A673 (cell line): ENCODE data around the gene PLEKHG4. TPM values are rescaled to one million over a fixed set of nuclear protein-coding genes. Genes with fewer than 3 reads are reported as not detected.

Experiments used
- BruUV-seq: library from RNA; stranded (reverse); fragments of 400-500 nt; replicated peaks from 2 replicates; lab custom pipeline; 2021; lab: Mats Ljungman, UMichigan
- CTCF ChIA-PET: fragments of 300-600 bp; sonication (Branson Sonifier 250); formaldehyde crosslinking; loops from one replicate; lab custom pipeline; 2022; ENCODE audit warnings: antibody characterized with exemption; lab: Charles Lee
- POLR2A ChIA-PET: fragments of 300-600 bp; sonication (Branson Sonifier 250); formaldehyde crosslinking; loops from one replicate; lab custom pipeline; 2022; ENCODE audit warnings: antibody characterized with exemption; ENCODE audit not compliant: low non-redundant PET; lab: Charles Lee
- DNase-seq: peaks from one replicate; pipeline ENCODE4 v3.0.0-alpha.2; 2015; ENCODE audit warnings: low spot score
- H3K27ac ChIP-seq: fragments of 200-600 bp; sonication (generic); 2 replicates; pipeline ENCODE4 v1.5.1; 2016; ENCODE audit warnings: mixed run types, low read depth, mild to moderate bottlenecking, mixed read lengths, antibody characterized with exemption, low read length; ENCODE audit not compliant: poor library complexity, severe bottlenecking
- H3K27me3 ChIP-seq: fragments of 200-600 bp; sonication (generic); replicated peaks from 2 replicates; pipeline ENCODE4 v1.6.1; 2017; ENCODE audit warnings: mixed run types, low read depth, mild to moderate bottlenecking, mixed read lengths, antibody characterized with exemption, low read length; ENCODE audit not compliant: insufficient read depth, poor library complexity
- H3K36me3 ChIP-seq: fragments of 200-600 bp; sonication (generic); 2 replicates; pipeline ENCODE4 v1.6.1; 2016; ENCODE audit warnings: mixed run types, mild to moderate bottlenecking, mixed read lengths, antibody characterized with exemption, low read length; ENCODE audit not compliant: insufficient read depth, poor library complexity, severe bottlenecking
- H3K4me1 ChIP-seq: fragments of 200-600 bp; sonication (generic); 2 replicates; pipeline ENCODE4 v1.6.1; 2017; ENCODE audit warnings: mixed run types, mild to moderate bottlenecking, mixed read lengths, antibody characterized with exemption, low read length; ENCODE audit not compliant: insufficient read depth, poor library complexity, severe bottlenecking
- H3K4me3 ChIP-seq: fragments of 200-600 bp; sonication (generic); 2 replicates; pipeline ENCODE4 v1.5.1; 2016; ENCODE audit warnings: low read depth, mixed run types, mild to moderate bottlenecking, mixed read lengths, low read length; ENCODE audit not compliant: poor library complexity, severe bottlenecking
- H3K9me3 ChIP-seq: fragments of 200-600 bp; sonication (generic); 2 replicates; pipeline ENCODE4 v1.6.1; 2016; ENCODE audit warnings: mixed run types, low read depth, mild to moderate bottlenecking, mixed read lengths, antibody characterized with exemption, low read length; ENCODE audit not compliant: poor library complexity, severe bottlenecking
- CTCF ChIP-seq: fragments of 300-800, 200-600 bp; sonication (generic); conservative IDR thresholded peaks from 2 replicates; pipeline ENCODE4 v1.5.1; 2017; ENCODE audit warnings: low read depth, mild to moderate bottlenecking, antibody characterized with exemption, low read length, moderate library complexity, mixed read lengths
- EZH2 ChIP-seq: fragments of 200-600 bp; sonication (generic); IDR thresholded peaks from 2 replicates; pipeline ENCODE4 v1.6.1; 2017; ENCODE audit warnings: borderline replicate concordance, low read depth, mild to moderate bottlenecking, mixed read lengths, antibody characterized with exemption, low read length; ENCODE audit not compliant: poor library complexity, severe bottlenecking
- intact Hi-C: fragments of 100-400 bp; cut with micrococcal nuclease; formaldehyde crosslinking; loops from one replicate; pipeline ENCODE4 v1.10.0; 2022; ENCODE audit not compliant: unreplicated experiment
- total RNA-seq: library from RNA; stranded (reverse); gene quantifications from 2 replicates; pipeline ENCODE4 v1.2.3, GENCODE V29; 2021

PLEKHG4 gene
- total RNA-seq, 1 experiment from 2014 or later: 5.8 TPM

- no peaks in the 10 kb centered on the region for H3K27me3 ChIP-seq
- TF ChIP-seq EZH2 (no peak), CTCF (no peak)
- no peaks in the 10 kb centered on the region for H3K36me3 ChIP-seq
- DNase-seq: no peak
- peak overlapping the region; percentile 69 for H3K4me3 ChIP-seq
- no peak overlapping the region for H3K27ac ChIP-seq
- H3K4me1 ChIP-seq: no peaks in the 10 kb centered on the region
- ChIA-PET POLR2A (no interaction called here), CTCF (no interaction called here)
- BruUV-seq: no TSS peak
- H3K9me3 ChIP-seq: no peaks in the 10 kb centered on the region
- intact Hi-C loops: no loop called here
Observed at GRCh38 chr16:67280090-67281015, 1.0 kb downstream of the PLEKHG4 start.

DNA sequence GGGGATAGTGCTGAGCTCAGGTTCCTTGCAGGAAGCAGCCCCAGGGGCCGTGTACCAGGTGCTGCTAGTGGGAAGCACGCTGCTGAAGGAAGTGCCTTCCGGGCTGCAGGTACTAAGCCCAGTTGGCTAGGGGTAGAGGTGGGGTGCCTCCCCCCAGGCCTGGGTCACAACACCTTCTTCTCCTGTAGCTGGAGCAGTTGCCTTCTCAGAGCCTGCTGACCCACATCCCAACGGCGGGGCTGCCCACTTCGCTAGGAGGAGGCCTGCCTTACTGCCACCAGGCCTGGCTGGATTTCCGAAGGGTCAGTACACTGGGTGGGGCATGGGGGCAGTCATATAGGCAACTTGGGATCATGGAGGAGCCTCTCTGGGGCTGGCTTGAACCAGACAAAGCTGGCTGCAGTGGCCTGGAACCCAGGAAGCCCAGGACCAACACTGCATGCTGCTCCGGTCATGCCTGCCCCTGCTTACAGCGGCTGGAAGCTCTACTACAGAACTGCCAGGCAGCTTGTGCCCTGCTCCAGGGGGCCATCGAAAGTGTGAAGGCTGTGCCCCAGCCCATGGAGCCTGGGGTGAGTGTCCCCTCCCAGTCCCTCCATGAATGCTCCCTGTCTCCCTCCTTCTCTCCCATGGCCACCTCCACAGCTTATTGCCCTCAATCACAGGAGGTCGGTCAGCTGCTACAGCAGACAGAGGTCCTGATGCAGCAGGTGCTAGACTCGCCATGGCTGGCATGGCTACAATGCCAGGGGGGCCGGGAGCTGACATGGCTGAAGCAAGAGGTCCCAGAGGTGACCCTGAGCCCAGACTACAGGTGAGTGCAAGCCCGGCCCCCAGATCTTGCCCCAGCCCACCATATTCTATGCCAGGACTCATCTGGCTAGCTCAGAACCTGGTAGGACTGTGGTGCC, 2.5 kb downstream of the PLEKHG4 start:
- intact Hi-C loops: no loop called here
- Histone ChIP-seq H3K36me3 (no peaks in the 10 kb centered on the region), H3K9me3 (no peaks in the 10 kb centered on the region), H3K4me3 (no peak overlapping the region), H3K4me1 (no peaks in the 10 kb centered on the region), H3K27ac (no peak overlapping the region), H3K27me3 (no peaks in the 10 kb centered on the region)
- CTCF ChIA-PET: interaction anchor here (0.5 to 0.7 kb wide), 2 partner anchors 78 to 112 kb away, joined by 6 read pairs; no protein-coding TSS in a partner anchor
- POLR2A ChIA-PET: no interaction called here
- BruUV-seq: no TSS peak
- TF ChIP-seq EZH2 (no peak), CTCF (no peak)
- no peak for DNase-seq

DNA sequence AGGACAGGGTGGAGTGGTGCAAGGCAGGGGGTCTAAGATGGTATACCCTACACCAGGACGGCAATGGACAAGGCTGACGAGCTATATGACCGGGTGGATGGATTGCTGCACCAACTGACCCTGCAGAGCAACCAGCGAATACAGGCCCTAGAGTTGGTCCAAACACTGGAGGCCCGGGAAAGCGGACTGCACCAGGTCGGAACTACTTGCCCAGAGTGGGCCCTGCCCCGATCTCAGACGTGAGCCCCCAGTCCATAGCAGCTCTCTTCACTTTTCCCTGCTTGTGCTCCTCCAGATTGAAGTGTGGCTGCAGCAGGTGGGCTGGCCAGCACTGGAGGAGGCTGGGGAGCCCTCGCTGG, 3.1 kb downstream of the PLEKHG4 start:
- no peak for DNase-seq
- Histone ChIP-seq H3K36me3 (no peaks in the 10 kb centered on the region), H3K27ac (no peak overlapping the region), H3K4me3 (no peak overlapping the region), H3K9me3 (no peaks in the 10 kb centered on the region), H3K4me1 (no peaks in the 10 kb centered on the region), H3K27me3 (no peaks in the 10 kb centered on the region)
- POLR2A ChIA-PET: no interaction called here
- BruUV-seq: no TSS peak
- no peak for TF ChIP-seq CTCF
- no peak for TF ChIP-seq EZH2
- CTCF ChIA-PET: interaction anchor here (0.5 kb wide), 1 partner anchor 78 kb away, joined by 6 read pairs; no protein-coding TSS in a partner anchor
- intact Hi-C loops: no loop called here
